MM.1S (cell line): ENCODE results near the gene DUOX1.

ENCODE experiments used
- EZH2 ChIP-seq: fragments of 300-600 bp; sonication (generic); optimal IDR thresholded peaks from 2 replicates; pipeline ENCODE3; 2017; ENCODE audit warnings: low read depth, mild to moderate bottlenecking, antibody characterized with exemption, low read length, mixed read lengths
- EZH2phosphoT487 ChIP-seq: fragments of 300-600 bp; sonication (generic); IDR thresholded peaks from 2 replicates; pipeline ENCODE4 v1.6.1; 2018; ENCODE audit warnings: antibody characterized with exemption, low read length
- TF ChIP-seq, protein P1 (sequence below): fragments of 300-600 bp; sonication (generic); IDR thresholded peaks from 2 replicates; pipeline ENCODE4 v1.5.1; 2016; ENCODE audit warnings: antibody characterized with exemption, low read length, mixed read lengths

DNA sequence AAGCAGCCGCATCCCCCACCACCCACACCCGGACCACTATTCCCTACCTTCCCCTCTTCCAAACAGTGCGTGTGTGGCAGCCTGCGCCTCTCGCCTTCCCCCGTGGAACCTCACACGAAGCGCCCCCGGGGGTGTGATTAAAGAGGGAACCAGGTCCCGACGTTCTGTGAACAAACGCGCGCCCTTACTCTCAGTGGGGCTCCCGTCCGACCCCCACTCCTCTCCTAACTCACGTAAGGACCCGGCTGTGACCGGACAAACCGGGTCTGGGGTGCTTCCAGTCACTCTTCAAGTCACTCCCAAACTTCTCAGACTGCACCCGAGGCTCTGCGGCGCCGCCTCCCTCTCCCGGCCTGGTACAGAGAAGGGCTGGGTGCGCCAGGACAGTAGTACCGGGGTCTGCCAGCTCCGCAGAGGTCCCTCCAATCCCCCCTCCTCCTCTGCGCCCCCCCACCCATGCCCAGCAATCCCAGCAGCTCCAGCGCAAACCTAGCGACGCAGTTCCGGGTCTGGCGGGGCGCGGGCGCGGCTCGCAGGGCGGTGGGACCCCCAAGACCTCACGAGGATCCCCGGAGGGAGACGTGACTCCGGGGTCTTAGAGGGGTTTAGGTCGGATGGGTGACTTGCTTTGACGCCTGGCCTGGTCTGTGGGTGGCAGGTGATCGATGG lies 689 bp upstream of the DUOX1 start:
- TF ChIP-seq, protein P1, sequence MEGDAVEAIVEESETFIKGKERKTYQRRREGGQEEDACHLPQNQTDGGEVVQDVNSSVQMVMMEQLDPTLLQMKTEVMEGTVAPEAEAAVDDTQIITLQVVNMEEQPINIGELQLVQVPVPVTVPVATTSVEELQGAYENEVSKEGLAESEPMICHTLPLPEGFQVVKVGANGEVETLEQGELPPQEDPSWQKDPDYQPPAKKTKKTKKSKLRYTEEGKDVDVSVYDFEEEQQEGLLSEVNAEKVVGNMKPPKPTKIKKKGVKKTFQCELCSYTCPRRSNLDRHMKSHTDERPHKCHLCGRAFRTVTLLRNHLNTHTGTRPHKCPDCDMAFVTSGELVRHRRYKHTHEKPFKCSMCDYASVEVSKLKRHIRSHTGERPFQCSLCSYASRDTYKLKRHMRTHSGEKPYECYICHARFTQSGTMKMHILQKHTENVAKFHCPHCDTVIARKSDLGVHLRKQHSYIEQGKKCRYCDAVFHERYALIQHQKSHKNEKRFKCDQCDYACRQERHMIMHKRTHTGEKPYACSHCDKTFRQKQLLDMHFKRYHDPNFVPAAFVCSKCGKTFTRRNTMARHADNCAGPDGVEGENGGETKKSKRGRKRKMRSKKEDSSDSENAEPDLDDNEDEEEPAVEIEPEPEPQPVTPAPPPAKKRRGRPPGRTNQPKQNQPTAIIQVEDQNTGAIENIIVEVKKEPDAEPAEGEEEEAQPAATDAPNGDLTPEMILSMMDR: no peak
- TF ChIP-seq EZH2 (no peak), EZH2phosphoT487 (no peak)
